ENCODE results near the gene FBXL7. TPM values are rescaled to one million over a fixed set of nuclear protein-coding genes. Genes with fewer than 3 reads are reported as not detected.

Gene FBXL7
- total and polyA plus RNA-seq, 2 of the 8 experiments (the other 6 are each of a cell fraction or from before 2014, with no cell fraction given), result 17.7 to 17.8 TPM

GRCh38 chr5:15630441-15630840 is 130.5 kb downstream of the FBXL7 start:
- Histone ChIP-seq H2BK20ac (ENCODE audit: low read length) (no peak overlapping the region), H2BK120ac (replicated peaks; ENCODE audit: low read depth, low read length) (no peak overlapping the region), H3K14ac (ENCODE audit: insufficient read length) (no peak overlapping the region), H3K56ac (replicated peaks; ENCODE audit: insufficient read length, low read depth, low read length) (no peak overlapping the region), H3K23ac (ENCODE audit: insufficient read length) (no peak overlapping the region), H4K8ac (ENCODE audit: extremely low read depth, insufficient read depth, low read length) (no peak overlapping the region), H3K79me2 (ENCODE audit: control insufficient read depth in 1 of 2, insufficient read depth in 2 of 2, low read length in 2 of 2) (peaks cover 0 to 8% of the 10 kb centered on the region in 2 experiments; a peak in 2 of 4 replicates), H3K9ac (replicated peaks in 1 of 4; ENCODE audit: extremely low read depth in 1 of 4, low read depth in 3 of 4, low read length in 3 of 4) (no peak overlapping the region), H2AFZ (ENCODE audit: low read length) (no peak overlapping the region), H3K4me1 (replicated peaks in 1 of 4; ENCODE audit: control insufficient read depth in 3 of 4, insufficient read depth in 4 of 4, low read length in 3 of 4) (no peaks in the 10 kb centered on the region), H4K91ac (replicated peaks; ENCODE audit: insufficient read length, low read length) (no peak overlapping the region), H3K9me3 (ENCODE audit: insufficient read depth in 2 of 2, low read depth in 1 of 2, low read length in 1 of 2) (no peaks in the 10 kb centered on the region), H3K4me2 (ENCODE audit: insufficient read depth in 1 of 2, low read depth in 2 of 2, low read length in 2 of 2) (no peak overlapping the region), H3K27me3 (replicated peaks in 1 of 4; ENCODE audit: control insufficient read depth in 3 of 4, extremely low read depth in 1 of 4, insufficient read depth in 3 of 4, low read length in 3 of 4) (no peaks in the 10 kb centered on the region), H2BK12ac (ENCODE audit: low read depth, low read length) (no peak overlapping the region), H3K23me2 (ENCODE audit: low read depth, low read length) (no peaks in the 10 kb centered on the region), H2BK5ac (ENCODE audit: low read depth, low read length) (no peak overlapping the region), H3K27ac (ENCODE audit: low read depth, low read length) (no peak overlapping the region), H3K4me3 (ENCODE audit: extremely low read depth in 1 of 4, insufficient read depth in 2 of 4, low read depth in 3 of 4, low read length in 4 of 4) (no peak overlapping the region), H3K4ac (replicated peaks; ENCODE audit: insufficient read length, low read depth, low read length) (no peak overlapping the region), H4K20me1 (replicated peaks in 1 of 2; ENCODE audit: control insufficient read depth in 1 of 2, insufficient read depth in 2 of 2, low read length in 2 of 2) (no peaks in the 10 kb centered on the region), H4K5ac (ENCODE audit: insufficient read length, low read depth, low read length) (no peak overlapping the region), H3K36me3 (ENCODE audit: control insufficient read depth in 2 of 4, insufficient read depth in 4 of 4, low read length in 3 of 4) (no peaks in the 10 kb centered on the region), H2BK15ac (ENCODE audit: low read length) (no peak overlapping the region), H2AK5ac (ENCODE audit: low read depth, low read length) (no peak overlapping the region), H3K79me1 (ENCODE audit: low read depth, low read length) (peaks cover under 1% of the 10 kb centered on the region; the same call in 1 of the 2 replicates), H3K18ac (ENCODE audit: extremely low read depth, low read length) (no peak overlapping the region)
- DNase-seq (ENCODE audit: low read depth in 1 of 2, low spot score in 2 of 2), result no peak
- no peak for FAIRE-seq
- ChIA-PET CTCF (ENCODE audit: partially characterized antibody) (interaction anchor here (0.7 kb wide), 1 partner anchor 62 kb away, joined by 5 read pairs; no protein-coding TSS in a partner anchor), POLR2A (ENCODE audit: partially characterized antibody) (no interaction called here)
- TF ChIP-seq CHD7 (IDR thresholded peaks at IDR 0.05; ENCODE audit: insufficient replicate concordance, low read length), result no peak

Measured in H1 (cell line).